ENCODE data around the gene MAST4.
"Not testable (repeated sequence)": the region's sequence is repeated elsewhere in the genome, so short reads cannot be mapped to it uniquely, and the experiment has no call there.

MAST4 gene

GRCh38 chr5:67166460-67167285 is 570.5 kb downstream of the MAST4 start:
- DNase-seq (ENCODE audit: low read depth), result peak; percentile 64
- TF ChIP-seq, protein P1, sequence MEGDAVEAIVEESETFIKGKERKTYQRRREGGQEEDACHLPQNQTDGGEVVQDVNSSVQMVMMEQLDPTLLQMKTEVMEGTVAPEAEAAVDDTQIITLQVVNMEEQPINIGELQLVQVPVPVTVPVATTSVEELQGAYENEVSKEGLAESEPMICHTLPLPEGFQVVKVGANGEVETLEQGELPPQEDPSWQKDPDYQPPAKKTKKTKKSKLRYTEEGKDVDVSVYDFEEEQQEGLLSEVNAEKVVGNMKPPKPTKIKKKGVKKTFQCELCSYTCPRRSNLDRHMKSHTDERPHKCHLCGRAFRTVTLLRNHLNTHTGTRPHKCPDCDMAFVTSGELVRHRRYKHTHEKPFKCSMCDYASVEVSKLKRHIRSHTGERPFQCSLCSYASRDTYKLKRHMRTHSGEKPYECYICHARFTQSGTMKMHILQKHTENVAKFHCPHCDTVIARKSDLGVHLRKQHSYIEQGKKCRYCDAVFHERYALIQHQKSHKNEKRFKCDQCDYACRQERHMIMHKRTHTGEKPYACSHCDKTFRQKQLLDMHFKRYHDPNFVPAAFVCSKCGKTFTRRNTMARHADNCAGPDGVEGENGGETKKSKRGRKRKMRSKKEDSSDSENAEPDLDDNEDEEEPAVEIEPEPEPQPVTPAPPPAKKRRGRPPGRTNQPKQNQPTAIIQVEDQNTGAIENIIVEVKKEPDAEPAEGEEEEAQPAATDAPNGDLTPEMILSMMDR (IDR thresholded peaks at IDR 0.05; ENCODE audit: insufficient read depth, low read depth, low read length, missing control alignments), result no peak
- peak overlapping the region; percentile 59 for H3K4me3 ChIP-seq (ENCODE audit: low read depth, low read length)

- TF ChIP-seq, protein P1 (IDR thresholded peaks at IDR 0.05; ENCODE audit: insufficient read depth, low read depth, low read length, missing control alignments), result no peak
- DNase-seq (ENCODE audit: low read depth), result no peak
- H3K4me3 ChIP-seq (ENCODE audit: low read depth, low read length), result no peak overlapping the region
These were observed 571.9 kb downstream of the MAST4 start for GRCh38 chr5:67168069-67168468.

DNA sequence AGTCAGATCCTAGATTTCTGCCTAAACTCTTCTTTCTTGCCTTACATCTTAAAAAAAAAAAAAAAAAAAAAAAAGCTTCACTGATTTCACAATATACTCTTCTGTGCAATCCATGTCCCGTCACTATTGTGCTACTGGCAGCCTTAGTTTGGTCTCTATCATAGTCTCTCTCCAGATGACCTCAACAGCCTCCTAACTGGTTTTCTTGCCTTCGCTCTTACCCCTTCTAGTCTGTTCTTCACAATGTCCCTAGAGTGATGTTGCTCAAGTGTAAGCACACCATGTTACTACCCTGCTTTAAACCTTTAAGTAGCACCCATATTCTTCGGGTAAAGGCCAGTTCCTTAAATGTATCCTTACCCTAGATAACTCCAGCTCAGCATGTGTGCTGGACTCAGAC is 574.6 kb downstream of the MAST4 start:
- H3K4me3 ChIP-seq (ENCODE audit: low read depth, low read length), result no peak overlapping the region
- DNase-seq (ENCODE audit: low read depth), result no peak
- TF ChIP-seq, protein P1 (IDR thresholded peaks at IDR 0.05; ENCODE audit: insufficient read depth, low read depth, low read length, missing control alignments), result no peak

DNA sequence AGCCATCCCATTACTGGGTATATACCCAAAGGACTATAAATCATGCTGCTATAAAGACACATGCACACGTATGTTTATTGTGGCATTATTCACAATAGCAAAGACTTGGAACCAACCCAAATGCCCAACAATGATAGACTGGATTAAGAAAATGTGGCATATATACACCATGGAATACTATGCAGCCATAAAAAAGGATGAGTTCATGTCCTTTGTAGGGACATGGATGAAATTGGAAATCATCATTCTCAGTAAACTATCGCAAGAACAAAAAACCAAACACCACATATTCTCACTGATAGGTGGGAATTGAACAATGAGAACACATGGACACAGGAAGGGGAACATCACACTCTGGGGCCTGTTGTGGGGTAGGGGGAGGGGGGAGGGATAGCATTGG is 577.2 kb downstream of the MAST4 start:
- H3K4me3 ChIP-seq (ENCODE audit: low read depth, low read length); DNase-seq (ENCODE audit: low read depth): not testable (repeated sequence)

DNA sequence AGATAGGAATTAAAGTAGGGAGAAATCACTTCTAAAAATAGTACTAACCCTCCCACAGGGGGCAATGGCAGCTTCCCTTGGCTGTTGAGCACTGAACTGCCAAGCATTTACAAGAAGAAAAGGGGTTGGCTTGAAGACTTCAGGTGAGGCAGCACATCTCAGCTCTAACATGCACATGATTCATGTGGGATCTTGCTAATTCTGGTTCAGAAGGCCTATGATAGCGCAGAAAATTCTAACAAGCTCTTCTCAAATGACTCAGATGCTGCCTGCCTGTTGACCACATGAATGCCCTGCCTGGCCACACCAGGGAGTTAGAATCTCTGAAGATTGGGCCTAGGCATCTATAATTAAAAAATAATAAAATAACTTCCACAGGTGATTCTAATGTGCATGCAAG is 577.8 kb downstream of the MAST4 start:
- DNase-seq (ENCODE audit: low read depth), result no peak
- TF ChIP-seq, protein P1 (IDR thresholded peaks at IDR 0.05; ENCODE audit: insufficient read depth, low read depth, low read length, missing control alignments), result no peak
- no peak overlapping the region for H3K4me3 ChIP-seq (ENCODE audit: low read depth, low read length)

DNA sequence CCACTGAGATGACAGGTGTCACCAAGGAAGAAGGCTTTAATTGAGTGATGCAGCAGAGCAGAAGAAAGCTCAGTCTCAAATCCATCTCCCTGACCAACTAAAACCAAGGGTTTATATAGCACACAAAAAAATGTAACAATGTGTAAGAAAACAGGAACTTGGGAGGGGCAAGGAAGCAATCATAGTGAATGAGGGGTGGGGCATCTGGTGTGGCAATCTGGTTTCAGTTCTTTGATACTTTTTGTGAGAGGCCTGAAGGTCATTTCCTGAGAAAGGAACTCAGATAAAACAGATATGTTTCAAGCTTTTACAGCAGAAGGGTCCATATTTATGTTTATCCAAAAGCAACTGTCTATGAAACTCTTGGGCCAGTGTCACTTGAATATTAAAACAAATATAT is 580.7 kb downstream of the MAST4 start:
- TF ChIP-seq, protein P1 (IDR thresholded peaks at IDR 0.05; ENCODE audit: insufficient read depth, low read depth, low read length, missing control alignments), result no peak
- H3K4me3 ChIP-seq (ENCODE audit: low read depth, low read length), result no peak overlapping the region
- DNase-seq (ENCODE audit: low read depth), result no peak

DNA sequence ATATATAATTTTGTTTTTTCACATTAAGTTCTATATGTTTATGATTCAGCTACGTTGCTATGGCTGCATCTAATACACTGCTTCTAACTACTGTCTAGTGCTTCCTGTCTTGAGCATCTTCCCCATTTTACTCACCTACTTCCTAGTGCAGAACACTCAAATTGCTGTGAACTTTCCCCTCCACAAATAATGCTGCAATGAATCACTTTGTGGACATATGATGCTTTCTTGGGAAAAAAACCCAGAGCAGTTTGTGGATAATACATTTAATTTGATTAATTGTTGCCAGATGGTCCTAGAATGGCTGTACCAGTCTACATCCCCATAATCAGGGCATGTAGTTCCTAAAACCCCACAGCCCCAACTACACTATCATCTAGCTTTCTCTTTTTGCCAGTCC is 581.9 kb downstream of the MAST4 start:
- no peak overlapping the region for H3K4me3 ChIP-seq (ENCODE audit: low read depth, low read length)
- DNase-seq (ENCODE audit: low read depth), result no peak
- TF ChIP-seq, protein P1 (IDR thresholded peaks at IDR 0.05; ENCODE audit: insufficient read depth, low read depth, low read length, missing control alignments), result no peak

Measured in GM12865 (cell line).